IPS-15b (cell line): Measurements from ENCODE around the gene MLLT1.
A peak's percentile ranks its signal among the peaks of the same experiment; 100 is the strongest.

Source experiments
- H3K27me3 ChIP-seq: one replicate; pipeline ENCODE4 v1.6.1; 2013; ENCODE audit warnings: low read length; ENCODE audit not compliant: control insufficient read depth, insufficient read depth
- H3K36me3 ChIP-seq: one replicate; pipeline ENCODE4 v1.6.1; 2013; ENCODE audit warnings: low read length; ENCODE audit not compliant: control insufficient read depth, insufficient read depth
- H3K4me1 ChIP-seq: one replicate; pipeline ENCODE4 v1.6.1; 2013; ENCODE audit warnings: mild to moderate bottlenecking, low read length; ENCODE audit not compliant: control insufficient read depth, insufficient read depth
- H3K4me3 ChIP-seq: one replicate; pipeline ENCODE4 v1.5.1; 2013; ENCODE audit warnings: low read depth, low read length
- H3K9ac ChIP-seq: one replicate; pipeline ENCODE4 v1.6.1; 2013; ENCODE audit warnings: low read depth, mild to moderate bottlenecking, low read length
- H3K9me3 ChIP-seq: one replicate; pipeline ENCODE4 v1.6.1; 2013; ENCODE audit warnings: mild to moderate bottlenecking, low read length; ENCODE audit not compliant: control insufficient read depth, insufficient read depth

MLLT1 gene

DNA sequence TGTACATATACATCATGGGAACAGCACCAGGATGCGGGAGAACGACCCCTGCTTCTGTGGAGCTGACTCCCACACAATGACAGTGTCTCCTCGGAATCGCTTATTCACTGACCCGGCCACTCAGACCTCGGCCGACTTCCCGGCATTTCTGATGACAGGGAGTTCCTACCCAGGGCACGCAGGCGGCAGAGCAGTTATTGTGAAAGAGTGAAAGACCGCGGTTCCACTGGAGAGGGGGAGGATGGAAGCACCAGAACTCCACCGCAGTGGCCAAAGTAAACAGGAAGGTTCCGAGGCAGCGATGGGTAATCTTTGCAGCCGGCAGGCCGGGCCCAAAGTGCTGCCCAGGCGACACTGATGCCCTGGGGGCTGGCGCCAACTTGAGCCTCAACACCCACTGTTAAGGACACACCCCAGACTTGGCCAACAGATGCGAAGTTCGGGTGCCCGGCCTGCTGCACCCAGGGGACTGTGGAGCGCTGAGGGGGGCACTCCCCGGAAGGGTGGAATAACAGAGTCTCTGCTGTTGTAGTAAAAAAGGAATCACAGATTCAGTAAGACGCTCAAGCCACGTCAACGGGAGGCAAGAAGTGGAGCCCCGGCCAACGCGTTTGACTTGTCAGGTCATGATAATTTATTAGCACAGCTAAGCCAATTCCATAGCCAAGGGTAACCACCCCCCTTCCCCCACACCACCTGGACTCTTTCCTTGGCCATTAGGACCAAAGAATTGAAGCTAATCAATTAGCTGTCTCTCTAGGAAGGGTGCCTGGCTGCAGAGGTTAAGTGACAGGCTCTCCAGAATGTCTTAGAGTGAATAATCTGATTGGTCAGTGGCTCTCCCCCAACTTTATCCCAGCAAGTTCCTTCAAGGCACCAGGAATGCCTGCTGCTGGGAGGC lies 5.8 kb downstream of the MLLT1 start:
- Histone ChIP-seq H3K4me3 (no peak overlapping the region), H3K9ac (peak overlapping the region; percentile 47), H3K4me1 (peaks cover 38% of the 10 kb centered on the region), H3K9me3 (no peaks in the 10 kb centered on the region), H3K27me3 (no peaks in the 10 kb centered on the region), H3K36me3 (peaks cover 9% of the 10 kb centered on the region)

GRCh38 chr19:6272913-6273600 lies 6.7 kb downstream of the MLLT1 start:
- H3K9me3 ChIP-seq = no peaks in the 10 kb centered on the region
- peaks cover 12% of the 10 kb centered on the region for H3K36me3 ChIP-seq
- peak overlapping the region; percentile 47 for H3K9ac ChIP-seq
- H3K4me1 ChIP-seq = peaks cover 35% of the 10 kb centered on the region
- H3K27me3 ChIP-seq = no peaks in the 10 kb centered on the region
- no peak overlapping the region for H3K4me3 ChIP-seq

- Histone ChIP-seq H3K4me1 (peaks cover 32% of the 10 kb centered on the region), H3K36me3 (peaks cover 14% of the 10 kb centered on the region), H3K9me3 (no peaks in the 10 kb centered on the region), H3K9ac (peak overlapping the region; percentile 57), H3K4me3 (peak overlapping the region; percentile 16), H3K27me3 (no peaks in the 10 kb centered on the region)
These were observed 7.4 kb downstream of the MLLT1 start for GRCh38 chr19:6272411-6272791.

DNA sequence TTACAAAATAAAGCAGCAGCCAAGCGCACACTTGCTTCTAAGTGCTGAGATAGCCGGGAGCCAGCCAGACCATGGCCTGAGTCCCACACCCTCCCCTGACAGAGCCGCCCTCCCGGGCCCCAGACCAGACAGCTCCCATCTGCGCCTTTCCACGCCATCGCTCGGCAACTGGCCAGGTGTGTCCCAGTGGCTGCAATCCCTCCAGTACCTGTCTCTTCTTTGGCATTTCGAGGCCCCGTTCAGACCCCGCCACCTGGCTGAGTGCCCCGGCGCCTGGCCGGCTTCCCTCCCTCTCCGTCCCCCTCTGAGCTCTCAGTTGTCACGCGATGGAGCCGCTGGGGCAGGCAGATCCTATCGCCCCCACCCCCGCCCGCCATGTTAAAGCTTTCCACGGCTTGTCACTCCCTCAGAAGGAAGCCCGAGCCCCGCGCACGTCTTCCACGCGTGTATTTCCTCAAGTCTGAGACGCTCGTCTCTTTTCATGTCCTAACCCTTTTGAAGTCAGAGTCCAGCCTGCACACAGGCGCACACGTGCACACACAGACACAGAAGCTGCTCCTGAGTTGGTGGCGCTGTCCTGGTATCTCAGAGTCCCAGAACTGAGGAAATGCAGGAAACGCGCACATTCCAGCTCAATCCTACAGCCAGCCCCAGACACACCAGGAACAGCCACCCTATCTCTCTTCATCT lies 7.9 kb downstream of the MLLT1 start:
- peak overlapping the region; percentile 57 for H3K9ac ChIP-seq
- peaks cover 28% of the 10 kb centered on the region for H3K4me1 ChIP-seq
- peak overlapping the region; percentile 16 for H3K4me3 ChIP-seq
- H3K27me3 ChIP-seq = no peaks in the 10 kb centered on the region
- no peaks in the 10 kb centered on the region for H3K9me3 ChIP-seq
- H3K36me3 ChIP-seq = peaks cover 14% of the 10 kb centered on the region

- Histone ChIP-seq H3K4me1 (peaks cover 27% of the 10 kb centered on the region), H3K9me3 (no peaks in the 10 kb centered on the region), H3K9ac (no peak overlapping the region), H3K36me3 (peaks cover 14% of the 10 kb centered on the region), H3K4me3 (no peak overlapping the region), H3K27me3 (no peaks in the 10 kb centered on the region)
These were observed 8.5 kb downstream of the MLLT1 start for GRCh38 chr19:6271251-6271650.

- Histone ChIP-seq H3K9ac (no peak overlapping the region), H3K4me1 (peaks cover 26% of the 10 kb centered on the region), H3K4me3 (no peak overlapping the region), H3K36me3 (peaks cover 14% of the 10 kb centered on the region), H3K27me3 (no peaks in the 10 kb centered on the region), H3K9me3 (no peaks in the 10 kb centered on the region)
These were observed 9.0 kb downstream of the MLLT1 start for GRCh38 chr19:6270822-6271221.

GRCh38 chr19:6270076-6270745 lies 9.6 kb downstream of the MLLT1 start:
- Histone ChIP-seq H3K27me3 (no peaks in the 10 kb centered on the region), H3K9me3 (no peaks in the 10 kb centered on the region), H3K4me1 (peaks cover 24% of the 10 kb centered on the region), H3K4me3 (no peak overlapping the region), H3K9ac (no peak overlapping the region), H3K36me3 (peaks cover 14% of the 10 kb centered on the region)

GRCh38 chr19:6269101-6269886 lies 10.5 kb downstream of the MLLT1 start:
- Histone ChIP-seq H3K4me3 (no peak overlapping the region), H3K27me3 (no peaks in the 10 kb centered on the region), H3K36me3 (peaks cover 14% of the 10 kb centered on the region), H3K9me3 (no peaks in the 10 kb centered on the region), H3K9ac (no peak overlapping the region), H3K4me1 (peaks cover 16% of the 10 kb centered on the region)

DNA sequence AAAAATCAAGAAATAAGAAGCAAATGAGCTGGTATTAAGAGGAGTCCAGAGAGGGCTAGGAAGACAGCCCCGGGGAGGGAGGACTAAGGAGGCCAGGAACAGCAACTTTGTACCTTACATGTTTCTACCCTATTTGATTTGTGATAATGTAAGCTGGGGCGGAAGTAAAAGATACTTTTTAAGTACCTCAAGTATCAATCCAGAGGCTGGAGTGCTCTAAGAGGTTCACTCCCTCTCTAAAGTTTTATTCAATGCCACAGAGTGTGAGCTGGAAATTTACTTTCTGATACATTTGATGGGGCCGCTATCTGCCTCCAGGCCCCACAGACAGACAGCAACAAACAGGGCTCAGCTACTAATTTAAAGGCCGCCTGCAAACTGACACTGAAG lies 11.4 kb downstream of the MLLT1 start:
- Histone ChIP-seq H3K4me3 (no peak overlapping the region), H3K9ac (no peak overlapping the region), H3K4me1 (peaks cover 11% of the 10 kb centered on the region), H3K9me3 (no peaks in the 10 kb centered on the region), H3K36me3 (peaks cover 17% of the 10 kb centered on the region), H3K27me3 (no peaks in the 10 kb centered on the region)

DNA sequence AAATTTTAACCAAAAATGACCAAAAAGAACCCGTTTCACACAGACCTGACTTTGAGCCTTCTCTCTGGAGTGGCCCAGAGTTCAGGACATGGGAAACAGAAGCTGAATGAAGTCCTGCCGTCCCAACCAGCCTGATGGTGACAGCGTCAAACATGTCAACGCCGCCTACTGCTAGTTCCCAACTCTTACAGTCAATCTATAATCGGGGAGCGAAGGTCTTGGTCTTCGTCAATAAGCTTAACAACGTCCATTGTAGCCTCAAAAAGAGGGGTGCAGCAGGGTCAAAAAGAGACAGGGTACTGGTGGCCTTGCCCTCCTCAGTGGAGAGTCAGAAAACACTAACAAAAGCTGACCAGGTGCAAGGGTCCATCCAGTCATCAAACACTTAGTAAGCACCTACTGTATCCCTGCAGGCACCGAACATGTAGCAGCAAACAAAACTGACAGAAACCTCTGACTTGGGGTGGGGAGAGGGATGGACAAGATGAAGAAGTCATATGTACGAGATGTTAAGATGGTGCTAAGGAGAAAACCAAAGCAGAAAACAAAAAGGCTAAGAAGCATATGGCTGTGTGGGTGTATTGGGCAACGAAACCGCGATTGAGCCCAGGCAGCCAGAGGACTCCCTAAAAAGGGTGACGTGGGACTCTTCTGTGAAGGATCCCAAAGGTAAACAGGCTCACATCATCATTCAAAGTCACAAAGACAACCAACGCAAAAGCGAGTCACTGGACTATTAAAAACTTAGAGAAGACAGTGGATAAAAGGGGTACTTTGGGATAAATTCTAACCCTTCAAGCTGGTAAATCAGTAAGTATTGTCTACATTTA lies 12.0 kb downstream of the MLLT1 start:
- no peak overlapping the region for H3K4me3 ChIP-seq
- H3K36me3 ChIP-seq = peaks cover 19% of the 10 kb centered on the region
- H3K4me1 ChIP-seq = peaks cover 7% of the 10 kb centered on the region
- no peaks in the 10 kb centered on the region for H3K9me3 ChIP-seq
- no peak overlapping the region for H3K9ac ChIP-seq
- H3K27me3 ChIP-seq = no peaks in the 10 kb centered on the region
